H1 (cell line): ENCODE results near the gene CUL9. TPM values are rescaled to one million over a fixed set of nuclear protein-coding genes. Genes with fewer than 3 reads are reported as not detected.

ENCODE experiments used
- CEBPB ChIP-seq: IDR thresholded peaks from 2 replicates; pipeline ENCODE4 v1.6.1; 2012; ENCODE audit warnings: low read depth, low read length
- FOSL1 ChIP-seq: IDR thresholded peaks from 2 replicates; pipeline ENCODE4 v1.6.1; 2011; ENCODE audit warnings: mild to moderate bottlenecking, low read depth, low read length, moderate library complexity; ENCODE audit not compliant: insufficient read depth
- KDM1A ChIP-seq: fragments of 200-600, 300-600 bp; sonication (generic); IDR thresholded peaks from 2 replicates; pipeline ENCODE4 v1.7.1; 2016; ENCODE audit warnings: mild to moderate bottlenecking, low read length, borderline replicate concordance
- RXRA ChIP-seq: IDR thresholded peaks from 2 replicates; pipeline ENCODE4 v1.6.1; 2011; ENCODE audit warnings: low read depth, mild to moderate bottlenecking, low read length, moderate library complexity; ENCODE audit not compliant: insufficient read depth
- SAP30 ChIP-seq: fragments of 300-600 bp; sonication (generic); IDR thresholded peaks from 2 replicates; pipeline ENCODE4 v1.7.1; 2012; ENCODE audit warnings: low read length, moderate library complexity, mild to moderate bottlenecking, inconsistent platforms; ENCODE audit not compliant: insufficient read depth, insufficient replicate concordance
- polyA plus RNA-seq, 7 experiments: library from polyadenylated mRNA; depleted of rRNA in 3 of 7; stranded (reverse) in 5 of 7; unstranded in 2 of 7; fragments of >200 nt in 5 of 7; fragments of 200-250 nt in 2 of 7; gene quantifications; 1 replicate in 5 of 7; 2 replicates in 1 of 7; 4 replicates in 1 of 7; pipeline versions ENCODE4 v1.2.1 to v1.2.3, GENCODE V29; 2011 to 2013; ENCODE audit warnings: missing spikeins in 2 of 7, mixed read lengths in 2 of 7
- total RNA-seq: library from RNA; stranded (reverse); fragmentation: NEBNext Ultra II Directional; extraction: Animal tissue kit (Norgen Biotek cat#: 25700); gene quantifications from 2 replicates; pipeline ENCODE4 v1.2.1, GENCODE V29; 2021

The CUL9 gene
- total and polyA plus RNA-seq, 2 of the 8 experiments (the other 6 are each of a cell fraction or from before 2014, with no cell fraction given), result 7.7 to 9.8 TPM

GRCh38 chr6:43235841-43236240, 53.8 kb downstream of the CUL9 start (continued):
- no peak for TF ChIP-seq SAP30
- TF ChIP-seq FOSL1, result no peak
- no peak for TF ChIP-seq CEBPB
- no peak for TF ChIP-seq RXRA
- TF ChIP-seq KDM1A, result no peak
